Tongue (tissue), 2 donors: Measurements from ENCODE around the gene TMCO2. TPM values are rescaled to one million over a fixed set of nuclear protein-coding genes. Genes with fewer than 3 reads are reported as not detected.

ENCODE experiments used
- DNase-seq: peaks from one replicate; pipeline ENCODE4 v3.0.0-alpha.2; 2015
- total RNA-seq: library from RNA; depleted of rRNA; stranded (reverse); fragments of >200 nt; gene quantifications from one replicate; pipeline ENCODE4 v1.2.3, GENCODE V29; 2014

The TMCO2 gene
- total RNA-seq, 1 donor from 2014 or later: not detected

DNA sequence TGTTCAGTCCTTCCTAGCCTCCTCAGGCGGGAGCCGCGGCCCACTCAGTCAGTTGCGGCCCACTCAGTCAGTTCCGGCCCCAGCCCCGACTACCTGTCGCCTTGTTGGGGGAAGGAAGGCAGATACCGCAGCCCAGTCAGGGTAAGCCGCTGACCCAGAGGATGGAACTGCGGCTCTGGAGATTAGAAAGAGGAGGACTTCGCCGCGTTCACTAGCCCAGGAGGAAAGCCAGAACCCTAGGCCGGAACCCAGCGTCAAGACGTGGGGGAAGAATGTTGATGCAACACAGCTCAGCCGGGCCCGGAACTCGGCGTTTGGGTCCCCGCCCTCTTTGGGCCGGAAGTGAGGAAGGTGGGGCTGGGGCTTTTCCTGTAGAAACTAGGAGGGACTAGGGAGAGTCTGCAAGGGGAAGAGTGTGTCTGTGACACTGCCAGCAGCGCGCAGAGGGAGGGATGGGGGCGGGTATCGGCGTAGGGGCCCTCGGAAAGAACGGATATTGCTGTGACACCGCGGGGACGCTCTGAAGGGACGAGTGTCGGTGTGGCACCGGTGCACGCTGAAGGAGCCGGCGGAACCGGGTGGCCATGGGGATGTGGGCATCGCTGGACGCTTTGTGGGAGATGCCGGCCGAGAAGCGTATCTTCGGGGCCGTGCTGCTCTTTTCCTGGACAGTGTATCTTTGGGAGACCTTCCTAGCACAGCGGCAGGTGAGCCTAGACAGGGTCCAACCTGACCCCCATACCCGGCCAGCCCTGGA, 10.1 kb downstream of the TMCO2 start, which contains the start of gene ZMPSTE24:
Gene ZMPSTE24 (plus strand): TSS at position 549 of the 757 bp plus-strand sequence. CDS start 36 bp downstream, at position 585.
- DNase-seq: peak; percentile 99

DNA sequence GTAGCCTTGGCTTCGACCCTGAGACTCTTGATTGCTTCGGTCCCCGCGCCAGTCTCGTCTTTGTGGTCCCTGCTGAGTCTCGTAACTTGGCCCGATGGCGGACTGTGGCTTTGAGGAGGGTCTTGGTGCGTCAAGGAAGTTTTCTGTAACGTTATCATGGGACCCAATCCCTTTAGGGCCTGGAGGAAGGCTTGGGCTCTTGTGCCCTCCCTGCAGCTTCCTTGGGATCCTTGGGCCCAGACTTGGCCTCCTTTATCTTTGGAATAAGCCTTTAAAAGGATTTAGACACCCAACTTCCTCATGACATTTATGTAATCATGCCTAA, 10.7 kb downstream of the TMCO2 start:
- DNase-seq: no peak

DNA sequence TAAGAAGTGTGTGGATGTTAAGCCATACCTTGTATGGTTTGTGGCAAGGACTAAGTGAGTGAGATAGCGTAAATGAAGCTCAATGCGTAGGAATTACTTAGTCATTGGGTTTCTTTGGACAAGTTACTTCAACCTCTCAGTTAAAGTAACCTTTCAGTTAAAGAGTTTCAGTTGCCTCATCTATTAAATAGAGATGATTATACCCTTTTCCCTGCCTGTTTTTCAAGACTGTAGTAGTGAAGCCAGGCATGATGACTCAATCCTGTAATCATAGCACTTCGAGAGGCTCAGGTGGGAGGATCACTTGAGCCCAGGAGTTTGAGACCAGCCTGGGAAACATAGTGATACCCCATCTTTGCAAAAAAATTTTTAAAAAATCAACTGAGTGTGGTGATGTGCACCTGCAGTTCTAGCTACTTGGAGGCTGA, 16.6 kb downstream of the TMCO2 start:
- DNase-seq: no peak

DNA sequence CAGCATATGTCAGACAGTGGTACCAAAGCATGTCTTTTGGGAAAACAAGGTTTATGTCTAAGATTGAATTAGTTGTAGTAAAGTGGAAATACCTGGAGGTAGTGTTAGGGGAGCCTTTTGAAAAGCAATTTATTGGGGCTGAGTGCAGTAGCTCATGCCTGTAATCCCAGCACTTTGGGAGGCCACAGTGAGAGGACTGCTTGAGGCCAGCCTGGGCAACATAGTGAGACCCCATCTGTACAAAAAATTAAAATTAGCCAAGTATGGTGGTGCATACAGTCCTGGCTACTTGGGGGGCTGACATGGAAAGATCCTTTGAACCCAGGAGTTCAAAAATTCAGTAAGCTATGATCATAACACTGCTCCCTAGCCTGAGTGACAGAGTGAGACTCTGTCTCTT, 17.6 kb downstream of the TMCO2 start:
- no peak for DNase-seq

DNA sequence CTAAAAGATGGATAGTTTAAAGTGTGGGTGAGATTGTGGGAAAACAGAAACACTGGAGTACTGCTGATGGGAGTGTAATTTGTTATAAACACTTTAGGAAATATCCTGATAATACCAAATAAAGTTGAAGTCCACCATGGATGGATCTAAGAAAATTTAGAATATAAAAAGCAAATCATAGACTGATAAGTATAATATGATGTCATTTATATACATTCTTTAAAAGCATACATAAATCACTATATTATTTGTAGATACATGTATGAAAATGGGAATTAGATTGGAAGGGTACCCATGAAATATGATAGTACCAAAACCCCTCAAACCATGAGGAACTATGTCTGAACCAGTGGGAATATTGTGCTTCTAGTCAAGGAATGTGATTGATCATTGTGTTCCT, 18.2 kb downstream of the TMCO2 start:
- DNase-seq: no peak

DNA sequence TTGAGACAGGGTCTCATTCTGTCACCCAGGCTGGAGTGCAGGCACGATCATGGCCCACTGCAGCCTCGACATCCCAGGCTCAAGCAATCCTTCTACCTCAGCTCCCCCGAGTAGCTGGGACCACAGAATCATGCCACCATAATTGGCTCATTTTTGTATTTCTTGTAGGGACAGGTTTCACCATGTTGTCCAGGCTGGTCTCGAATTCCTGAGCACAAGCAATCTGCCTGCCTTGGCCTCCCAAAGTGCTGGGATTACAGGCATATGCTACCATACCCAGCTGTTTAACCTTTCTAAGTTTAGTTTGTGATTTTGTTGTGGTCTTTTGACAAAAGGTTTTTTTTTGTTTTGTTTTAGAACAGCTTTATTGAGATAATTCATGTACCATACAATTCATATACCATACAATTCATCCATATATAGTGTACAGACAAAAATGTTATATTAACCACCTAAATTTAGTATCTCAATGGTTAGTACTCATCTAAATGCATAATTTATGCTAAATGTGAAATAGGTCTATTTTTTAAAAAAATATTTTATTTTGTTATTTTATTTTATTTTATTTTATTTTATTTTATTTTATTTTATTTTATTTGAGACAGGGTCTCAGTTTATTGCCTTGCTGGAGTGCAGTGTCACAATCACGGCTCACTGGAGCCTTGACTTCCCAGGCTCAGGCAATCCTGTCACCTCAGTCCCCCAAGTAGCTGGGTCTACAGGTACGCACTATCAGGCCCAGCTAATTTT, 19.2 kb downstream of the TMCO2 start:
- no peak for DNase-seq

DNA sequence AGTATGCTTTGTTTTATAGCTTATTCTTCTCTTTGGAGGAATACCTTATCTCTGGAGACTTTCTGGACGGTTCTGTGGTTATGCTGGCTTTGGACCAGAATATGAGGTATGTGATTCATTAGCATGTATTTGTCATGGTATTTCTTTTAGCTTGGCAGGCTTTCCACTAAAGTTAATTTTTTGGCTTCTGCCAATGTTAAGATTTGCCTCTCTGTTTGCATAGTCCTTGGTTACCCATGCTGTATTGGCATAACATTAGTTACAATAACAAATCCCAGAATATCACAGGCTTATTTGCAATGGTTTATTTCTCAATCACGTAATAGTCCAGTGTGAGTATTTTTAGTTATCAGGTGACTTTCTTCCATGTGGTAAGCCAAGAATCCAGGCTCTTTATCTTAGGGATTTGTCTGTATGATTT, 20.0 kb downstream of the TMCO2 start:
- peak; percentile 27 for DNase-seq

DNA sequence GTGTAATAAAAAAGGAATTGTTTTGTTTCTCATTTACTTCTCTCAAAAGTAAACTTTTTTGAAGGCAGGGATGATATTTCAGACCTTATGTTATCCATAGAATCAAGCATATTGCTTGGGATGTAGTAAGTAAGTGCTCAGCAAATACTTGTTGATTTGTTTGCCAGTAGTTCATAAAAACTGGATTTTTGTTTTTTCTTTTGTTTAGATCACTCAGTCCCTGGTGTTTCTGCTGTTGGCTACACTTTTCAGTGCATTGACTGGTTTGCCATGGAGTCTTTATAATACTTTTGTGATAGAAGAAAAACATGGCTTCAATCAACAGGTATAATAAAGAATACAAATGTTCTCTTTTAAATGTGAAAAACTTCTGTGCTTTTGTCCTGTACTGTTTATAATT, 20.5 kb downstream of the TMCO2 start:
- no peak for DNase-seq

DNA sequence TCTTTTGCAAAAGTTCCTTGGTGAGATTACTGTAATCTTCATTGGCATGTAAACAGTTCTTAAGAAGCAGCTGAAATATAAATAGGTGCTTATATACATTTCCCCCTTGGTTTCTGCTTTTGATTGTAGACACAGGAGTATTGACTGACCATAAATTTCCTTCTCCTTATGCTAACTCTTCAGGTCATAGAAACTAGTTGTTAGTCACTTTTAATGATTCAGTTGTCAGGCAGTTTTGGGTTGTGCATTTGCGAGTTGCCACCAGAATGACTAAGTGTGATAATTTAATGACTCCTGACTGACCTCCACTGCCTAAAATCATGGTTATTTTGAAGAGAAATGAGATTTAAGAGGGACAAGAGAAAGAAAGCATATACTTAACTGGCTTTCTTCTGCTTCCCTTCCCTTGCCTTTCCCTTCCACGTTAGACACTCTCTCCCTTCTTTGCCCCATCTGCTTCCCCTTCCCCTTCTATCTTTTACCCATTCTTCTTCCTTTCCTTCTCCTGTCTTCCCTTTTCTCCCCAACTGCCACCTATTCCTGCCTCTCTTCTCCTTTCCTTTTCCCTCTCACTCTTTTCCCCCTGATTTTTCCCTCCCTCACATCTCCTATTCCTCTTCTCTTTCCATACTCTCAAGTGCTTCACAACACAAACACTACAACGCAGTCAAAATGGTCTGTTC, 22.6 kb downstream of the TMCO2 start:
- DNase-seq: no peak

DNA sequence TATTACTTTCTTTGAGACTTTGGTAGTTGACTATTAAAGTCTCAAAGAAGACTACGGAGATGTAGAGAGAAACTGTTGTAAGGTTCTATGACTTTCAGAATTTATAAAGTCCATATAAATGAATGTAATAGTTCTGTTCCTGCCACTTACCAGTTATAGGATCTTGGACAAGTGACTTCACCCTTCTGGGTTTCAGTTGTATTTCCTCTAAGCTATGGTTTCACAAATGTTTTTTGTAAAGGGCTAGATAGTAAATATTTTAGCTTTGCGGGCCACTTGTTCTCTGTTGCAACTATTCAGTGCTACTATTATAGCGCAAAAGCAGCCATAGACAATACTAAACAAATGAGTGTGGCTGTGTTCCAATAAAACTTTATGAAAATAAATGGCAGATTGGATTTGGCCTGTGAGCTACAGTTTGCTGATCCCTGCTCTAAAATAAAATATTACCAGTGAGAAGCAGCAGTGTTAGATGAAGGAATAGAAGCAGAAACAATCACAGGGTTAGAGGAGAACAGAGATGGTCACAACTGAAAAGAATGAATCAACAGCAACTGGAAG, 25.0 kb downstream of the TMCO2 start:
- no peak for DNase-seq

DNA sequence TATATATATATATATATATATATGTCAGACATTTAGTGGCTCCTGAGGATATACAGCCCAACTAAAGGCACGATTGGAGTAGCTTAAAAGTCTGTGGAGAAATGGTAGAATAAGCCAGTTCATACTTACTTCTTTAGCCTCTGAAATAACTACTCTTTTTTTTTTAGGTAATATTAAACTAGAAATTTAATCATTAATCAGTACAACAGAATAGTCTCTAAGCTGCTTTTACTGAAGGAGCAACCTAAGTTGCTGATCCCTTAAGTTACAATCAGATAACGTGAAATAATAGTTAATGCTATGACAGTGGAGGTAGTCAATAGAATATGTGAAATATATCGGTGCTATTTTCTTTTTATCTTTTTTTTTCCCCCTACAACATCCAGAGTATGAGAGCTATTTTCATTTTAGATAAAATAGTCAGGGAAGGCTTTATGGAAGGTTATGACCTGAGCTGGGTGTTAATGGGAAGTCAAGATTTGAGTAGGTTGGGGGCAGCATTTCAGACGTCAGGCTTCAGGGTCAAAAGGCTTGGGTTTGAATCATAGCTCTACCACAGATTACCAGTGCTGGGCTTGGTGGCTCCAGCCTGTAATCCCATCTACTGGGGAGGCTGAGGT, 25.9 kb downstream of the TMCO2 start:
- no peak for DNase-seq

DNA sequence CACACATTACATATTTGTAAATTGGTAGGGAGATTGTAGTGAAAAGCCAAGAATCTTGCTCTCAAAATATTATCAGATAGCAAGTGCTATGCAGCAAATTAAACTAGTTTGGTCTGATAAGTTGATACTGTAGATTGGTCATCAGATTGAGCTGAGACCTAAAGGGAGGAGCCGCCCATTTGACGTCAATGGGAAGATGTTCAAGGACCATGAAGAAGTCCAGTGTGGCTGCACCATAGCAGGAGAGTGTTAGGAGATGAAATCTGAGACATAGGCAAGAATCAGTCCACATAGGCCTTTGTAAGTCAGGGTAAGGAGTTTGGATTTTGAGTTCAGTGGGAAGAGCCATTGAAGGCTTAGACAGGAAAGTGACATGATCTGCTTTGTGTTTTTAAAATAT, 26.6 kb downstream of the TMCO2 start:
- DNase-seq: no peak

DNA sequence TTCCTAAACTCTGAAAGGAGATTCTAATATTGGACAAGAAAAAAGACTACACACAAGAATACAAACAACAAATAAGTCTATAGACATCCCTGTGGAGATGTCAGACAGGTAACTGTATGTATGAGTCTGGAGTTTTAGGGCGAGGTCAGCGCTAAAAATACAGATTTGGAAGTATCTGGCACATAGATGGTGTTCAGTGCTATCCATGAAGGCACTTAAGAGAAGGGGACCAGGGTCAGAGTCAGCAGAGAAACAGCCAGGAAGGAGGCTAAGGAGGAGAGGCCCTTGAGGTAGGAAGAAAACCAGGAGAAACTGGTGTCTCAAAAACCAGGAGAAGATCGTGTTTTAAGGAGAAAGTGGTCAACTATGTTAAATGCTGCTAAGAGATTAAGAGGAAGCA, 28.4 kb downstream of the TMCO2 start:
- no peak for DNase-seq

DNA sequence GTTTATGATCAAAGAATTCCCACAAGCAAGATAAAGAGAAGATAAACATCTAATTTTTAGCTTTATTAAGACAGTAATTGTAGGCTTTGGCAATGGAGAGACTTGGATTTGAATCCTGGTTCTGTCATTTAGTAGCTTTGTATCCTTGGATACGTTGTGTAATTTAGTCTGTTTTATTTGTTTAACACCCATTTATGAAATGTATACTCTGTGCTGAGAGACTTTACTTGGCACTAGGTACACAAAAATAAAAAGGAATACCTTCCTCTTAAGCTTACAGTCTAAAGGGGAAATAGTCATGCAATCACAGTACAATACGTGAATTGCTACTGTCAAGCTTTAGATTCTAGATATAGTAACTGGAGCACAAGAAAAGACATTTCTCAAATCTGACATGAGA, 34.1 kb downstream of the TMCO2 start:
- DNase-seq: no peak

DNA sequence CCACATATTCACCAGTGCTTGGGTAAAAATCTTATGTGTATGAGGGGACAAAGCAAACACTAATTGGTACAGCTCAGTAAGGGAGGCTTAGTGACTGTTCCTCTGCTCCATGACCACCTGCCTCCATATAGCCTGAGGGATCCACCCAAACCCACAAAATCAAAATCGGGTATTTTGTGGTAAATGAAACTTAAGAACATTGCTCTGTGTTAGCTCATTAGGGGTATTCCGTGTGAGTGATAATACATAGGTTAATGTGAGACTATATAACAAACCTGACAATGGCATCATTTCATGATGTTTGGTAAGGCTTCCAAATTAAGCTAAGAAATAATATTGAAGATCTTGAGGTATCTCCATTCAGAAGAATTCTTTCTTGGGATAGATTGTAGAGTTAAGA, 43.6 kb downstream of the TMCO2 start:
- no peak for DNase-seq

DNA sequence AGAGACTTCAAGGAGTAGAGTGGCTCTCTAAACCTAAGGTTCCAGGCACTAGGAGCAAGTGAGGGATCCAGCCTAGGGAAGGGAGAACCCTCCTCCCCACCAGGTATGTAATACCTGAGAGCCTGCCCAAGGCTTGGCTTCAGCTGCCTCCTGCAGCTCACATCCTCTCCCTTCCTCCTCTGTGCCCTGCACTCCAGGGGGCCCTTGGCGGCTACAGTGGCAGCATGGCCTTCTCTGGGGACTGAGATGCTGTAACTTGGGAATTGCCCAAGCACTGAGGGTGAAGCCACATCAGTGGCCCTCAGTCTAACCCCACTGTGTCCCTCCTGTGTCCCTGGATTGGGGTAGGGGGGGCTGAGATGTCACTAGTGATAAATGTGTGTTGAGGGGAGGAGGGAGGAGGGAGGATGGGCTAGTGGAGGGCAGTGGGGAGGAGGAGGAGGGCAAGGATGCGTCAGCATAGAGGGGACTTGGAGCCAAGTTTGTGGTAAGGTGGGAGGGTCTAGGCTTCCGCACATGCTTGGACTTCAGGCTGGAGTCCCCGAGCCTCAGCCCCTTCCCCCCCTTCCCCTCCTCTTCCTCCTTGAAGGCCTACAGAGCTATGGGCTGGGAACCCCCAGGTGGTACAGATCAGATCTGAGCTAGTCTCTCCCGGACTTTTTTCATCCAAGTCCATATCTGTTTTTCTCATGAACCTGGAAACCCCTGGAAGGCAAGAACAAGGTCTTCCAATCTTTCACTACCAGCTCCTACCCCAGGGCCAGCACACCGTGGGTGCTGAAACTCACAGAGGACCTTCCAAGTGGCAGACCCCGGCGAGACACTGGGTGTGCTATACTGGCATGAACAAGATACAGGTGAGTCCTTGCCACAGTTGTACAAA, 51.9 kb downstream of the TMCO2 start:
- DNase-seq: no peak

DNA sequence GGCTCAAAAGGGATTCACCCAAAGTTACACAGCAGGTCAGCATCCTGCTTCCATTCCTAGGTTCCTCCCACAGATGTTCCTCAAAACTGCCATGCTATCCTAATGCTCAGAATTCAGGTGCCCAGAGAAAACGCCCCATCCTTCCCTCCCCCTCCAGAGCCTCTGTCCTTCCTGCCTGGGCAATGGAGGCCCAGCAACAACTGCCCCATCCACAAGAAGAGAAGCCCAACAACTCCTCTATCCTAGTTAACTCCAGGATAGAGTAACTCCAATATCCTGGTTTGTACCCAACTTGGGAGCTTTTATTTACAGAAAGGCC, 52.5 kb downstream of the TMCO2 start:
- no peak for DNase-seq

DNA sequence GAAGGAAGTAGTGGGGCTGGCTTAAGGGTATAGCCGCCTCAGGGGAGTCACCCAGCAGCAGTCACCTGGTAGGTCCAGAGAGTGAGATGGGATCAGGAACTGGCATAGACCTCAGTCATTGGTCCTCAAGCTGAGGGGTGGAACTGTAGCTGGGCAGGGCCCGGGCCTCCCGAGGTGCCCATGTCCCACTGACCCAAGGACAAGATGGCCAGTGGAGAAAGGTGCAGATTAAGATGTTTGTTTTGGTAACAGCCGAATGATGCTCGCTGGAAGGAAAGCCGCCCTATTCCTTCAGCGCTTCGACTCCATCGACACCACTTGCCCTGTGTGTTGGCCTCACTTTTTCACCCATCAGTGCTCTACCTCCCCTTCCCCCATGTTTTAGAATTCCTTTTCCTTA, 52.9 kb downstream of the TMCO2 start:
- no peak for DNase-seq

DNA sequence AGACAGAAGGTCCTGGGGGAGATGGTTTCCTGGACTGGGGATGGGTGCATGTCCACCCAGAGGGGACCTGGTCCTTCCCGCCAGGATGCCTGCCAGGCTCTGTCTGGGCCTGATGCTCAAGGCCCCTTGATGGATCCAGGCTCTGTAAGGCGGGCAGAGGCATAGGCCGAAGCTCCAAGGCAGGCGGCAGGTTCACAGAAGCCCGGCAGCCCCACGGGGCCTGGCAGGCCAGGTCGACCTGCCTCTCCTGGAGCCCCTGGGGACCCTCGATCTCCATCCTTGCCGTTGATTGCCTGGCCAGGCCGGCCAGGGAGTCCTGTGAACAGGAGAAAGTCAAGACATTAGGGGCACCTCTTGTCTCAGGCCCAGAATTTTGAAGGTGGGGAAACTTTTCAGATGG, 53.3 kb downstream of the TMCO2 start:
- DNase-seq: no peak
